Activated CD4-positive, alpha-beta T cell treated with anti-CD3 and anti-CD28 coated beads, Interleukin-2, amount 50 U/mL, for 4 hours (primary cell): Measurements from ENCODE around the gene WWC1.

Experiments
- DNase-seq, 2 experiments: peaks; one replicate each; pipeline ENCODE4 v3.0.0-alpha.2; 2020

WWC1 gene

GRCh38 chr5:168291342-168291963 is at the start of gene WWC1:
Gene WWC1, plus strand, starts transcription at chr5:168291645. Its CDS starts 508 bp downstream, at chr5:168292153.
- DNase-seq: peak; percentile 32 to 33

GRCh38 chr5:168244838-168245559 is 46.4 kb upstream of the WWC1 start:
- DNase-seq: no peak

- DNase-seq: no peak
Observed at GRCh38 chr5:168249923-168250322, 41.5 kb upstream of the WWC1 start.

- no peak for DNase-seq
Observed at GRCh38 chr5:168251259-168251658, 40.2 kb upstream of the WWC1 start.

GRCh38 chr5:168254013-168254693 is 37.3 kb upstream of the WWC1 start:
- DNase-seq: no peak

- no peak for DNase-seq
Observed at GRCh38 chr5:168260353-168261226, 30.9 kb upstream of the WWC1 start.

GRCh38 chr5:168261227-168261571 is 30.2 kb upstream of the WWC1 start:
- DNase-seq: no peak

GRCh38 chr5:168262042-168262743 is 29.3 kb upstream of the WWC1 start:
- no peak for DNase-seq

GRCh38 chr5:168263121-168263520 is 28.3 kb upstream of the WWC1 start:
- no peak for DNase-seq

GRCh38 chr5:168266016-168266415 is 25.4 kb upstream of the WWC1 start:
- no peak for DNase-seq

- DNase-seq: peak; percentile 50 to 56
Observed at GRCh38 chr5:168268949-168269936, 22.2 kb upstream of the WWC1 start.

- no peak for DNase-seq
Observed at GRCh38 chr5:168269937-168270330, 21.5 kb upstream of the WWC1 start.

- DNase-seq: no peak
Observed at GRCh38 chr5:168270476-168270875, 21.0 kb upstream of the WWC1 start.

GRCh38 chr5:168273056-168273980 is 18.1 kb upstream of the WWC1 start:
- no peak for DNase-seq

- DNase-seq: no peak
Observed at GRCh38 chr5:168274406-168274805, 17.0 kb upstream of the WWC1 start.

GRCh38 chr5:168275940-168276339 is 15.5 kb upstream of the WWC1 start:
- no peak for DNase-seq

GRCh38 chr5:168282120-168282519 is 9.3 kb upstream of the WWC1 start:
- no peak for DNase-seq

GRCh38 chr5:168284809-168285208 is 6.6 kb upstream of the WWC1 start:
- DNase-seq: no peak

- DNase-seq: no peak
Observed at GRCh38 chr5:168285696-168286095, 5.7 kb upstream of the WWC1 start.

- DNase-seq: no peak
Observed at GRCh38 chr5:168286386-168286785, 5.1 kb upstream of the WWC1 start.
